Immature natural killer cell (primary cell): ENCODE data around the gene CFAP70. TPM values are rescaled to one million over a fixed set of nuclear protein-coding genes. Genes with fewer than 3 reads are reported as not detected.
"Not testable (repeated sequence)": the region's sequence is repeated elsewhere in the genome, so short reads cannot be mapped to it uniquely, and the experiment has no call there.

ENCODE experiments used
- DNase-seq, 3 donors: peaks; one replicate each; pipeline ENCODE4 v3.0.0; 2022; ENCODE audit warnings: mixed read lengths in 1 of 3
- H3K27ac Mint-ChIP-seq, 6 donors: one replicate each; pipeline ENCODE4 v1.8.0; 2020; ENCODE audit warnings: mixed read lengths in 6 of 6, mild to moderate bottlenecking in 5 of 6, inconsistent platforms in 4 of 6, moderate library complexity in 3 of 6
- H3K27me3 Mint-ChIP-seq, 3 donors: one replicate each; pipeline ENCODE4 v1.8.0; 2020 to 2021; ENCODE audit warnings: low read depth in 3 of 3, mild to moderate bottlenecking in 3 of 3, mixed read lengths in 3 of 3, moderate library complexity in 3 of 3, inconsistent platforms in 1 of 3
- H3K36me3 Mint-ChIP-seq, 3 donors: one replicate each; pipeline ENCODE4 v1.8.0; 2020; ENCODE audit warnings: mixed read lengths in 3 of 3, inconsistent platforms in 2 of 3, mild to moderate bottlenecking in 2 of 3
- H3K4me1 Mint-ChIP-seq, 2 donors: one replicate each; pipeline ENCODE4 v1.8.0; 2020; ENCODE audit warnings: inconsistent platforms in 2 of 2, mild to moderate bottlenecking in 2 of 2, mixed read lengths in 2 of 2, moderate library complexity in 1 of 2
- H3K4me3 Mint-ChIP-seq, 5 donors: one replicate each; pipeline ENCODE4 v1.8.0; 2020; ENCODE audit warnings: mild to moderate bottlenecking in 5 of 5, mixed read lengths in 5 of 5, inconsistent platforms in 3 of 5, moderate library complexity in 3 of 5
- H3K9me3 Mint-ChIP-seq, 6 donors: one replicate each; pipeline ENCODE4 v1.8.0; 2020; ENCODE audit warnings: mild to moderate bottlenecking in 6 of 6, mixed read lengths in 6 of 6, inconsistent platforms in 4 of 6, moderate library complexity in 3 of 6
- polyA plus RNA-seq, 3 donors: library from polyadenylated mRNA; unstranded; fragments of 300-500 nt; fragmentation: Illumina TruSeq; gene quantifications; one replicate each; pipeline ENCODE4 v1.2.3, GENCODE V29; 2021

CFAP70 gene
- polyA plus RNA-seq, 3 donors from 2014 or later, result 0.16 TPM; not detected in 2

DNA sequence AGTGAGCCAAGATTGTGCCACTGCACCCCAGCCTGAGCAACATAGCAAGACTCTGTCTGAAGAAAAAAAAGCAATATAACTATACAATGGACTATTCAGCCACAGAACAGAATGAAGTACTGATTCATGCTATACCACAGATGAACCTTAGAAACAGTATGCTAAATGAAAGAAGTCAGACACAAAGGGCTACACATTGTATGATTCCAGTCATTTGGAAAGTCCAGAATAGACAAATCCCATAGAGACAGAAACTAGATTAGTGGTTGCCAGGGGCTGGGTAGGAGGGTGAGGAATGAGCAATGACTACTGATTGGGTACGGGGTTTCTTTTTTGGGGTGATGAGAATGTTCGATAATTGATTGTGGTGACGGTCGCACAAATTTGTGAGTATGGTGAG, 9.6 kb upstream of the CFAP70 start:
- no peak for DNase-seq
- Mint-ChIP-seq H3K4me3 (no peak overlapping the region), H3K4me1 (peaks cover 0 to 6% of the 10 kb centered on the region in 2 donors), H3K27me3 (peaks cover 0 to 2% (median 0%) of the 10 kb centered on the region in 3 donors), H3K9me3 (no peaks in the 10 kb centered on the region), H3K36me3 (peaks cover 8 to 37% (median 29%) of the 10 kb centered on the region in 3 donors), H3K27ac (no peak overlapping the region)

DNA sequence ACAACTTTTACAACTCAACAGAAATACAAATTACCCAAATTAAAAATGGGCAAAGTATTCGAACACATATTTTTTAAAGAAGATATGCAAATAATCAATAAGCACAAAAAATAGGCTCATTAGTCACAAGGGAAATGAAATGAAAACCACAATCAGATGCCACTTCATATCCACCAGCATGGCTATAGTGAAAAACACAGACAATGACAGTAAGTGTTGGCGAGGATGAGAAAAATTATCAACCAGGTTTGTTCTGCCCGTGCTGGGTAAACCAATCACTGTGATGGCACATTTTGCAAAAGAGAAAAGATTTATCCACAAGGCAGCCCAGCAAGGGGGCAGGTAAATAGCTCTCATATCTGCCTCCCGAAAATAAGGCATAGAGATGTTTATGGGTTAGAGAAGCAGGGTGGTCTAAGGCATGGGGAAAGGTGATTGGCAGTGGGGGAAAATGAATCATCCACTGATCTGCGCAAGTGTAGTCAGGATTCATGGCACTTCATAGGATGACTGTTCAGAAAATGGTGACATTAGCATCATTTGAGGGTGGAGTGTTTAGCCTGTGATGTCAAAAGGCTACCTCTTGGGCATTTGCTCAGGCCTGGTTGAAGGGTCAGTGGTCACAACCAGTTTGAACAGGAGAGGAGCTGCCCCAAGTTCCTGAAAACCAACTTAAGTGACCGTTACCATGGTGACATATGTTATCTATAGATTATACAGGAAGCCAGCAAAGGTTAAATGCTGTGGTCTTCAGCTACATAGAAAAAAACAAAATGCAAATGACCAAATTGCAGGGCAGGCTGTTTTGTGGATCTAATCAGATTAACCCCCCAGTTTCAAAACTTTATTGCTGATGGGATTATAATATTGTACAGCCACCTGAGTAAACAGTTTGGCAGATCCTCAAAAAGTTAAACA, 8.0 kb upstream of the CFAP70 start:
- no peaks in the 10 kb centered on the region for H3K9me3 Mint-ChIP-seq
- H3K27me3 Mint-ChIP-seq, result peaks cover 0 to 2% (median 0%) of the 10 kb centered on the region in 3 donors
- peaks cover 0 to 6% of the 10 kb centered on the region in 2 donors for H3K4me1 Mint-ChIP-seq
- no peak overlapping the region for H3K4me3 Mint-ChIP-seq
- peak overlapping the region in 1 of 6 donors; percentile 43 for H3K27ac Mint-ChIP-seq
- peaks cover 8 to 32% (median 26%) of the 10 kb centered on the region in 3 donors for H3K36me3 Mint-ChIP-seq
- no peak for DNase-seq

DNA sequence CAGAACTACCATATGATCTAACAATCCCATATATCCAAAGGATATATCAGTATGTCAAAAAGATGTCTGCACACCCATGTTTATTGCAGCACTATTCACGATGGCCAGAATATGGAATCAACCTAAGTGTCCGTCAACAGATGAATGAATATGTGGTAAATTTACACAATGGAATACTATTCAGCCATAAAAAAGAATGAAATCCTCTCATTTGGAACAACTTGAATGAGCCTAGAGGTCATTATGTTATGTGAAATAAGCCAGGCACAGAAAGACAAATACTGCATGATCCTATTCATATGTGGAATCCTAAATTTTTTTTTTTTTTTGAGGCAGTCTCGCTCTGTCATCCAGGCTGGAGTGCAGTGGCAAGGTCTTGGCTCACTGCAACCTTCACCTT, 6.3 kb upstream of the CFAP70 start:
- DNase-seq, result no peak
- no peaks in the 10 kb centered on the region for H3K9me3 Mint-ChIP-seq
- H3K27me3 Mint-ChIP-seq, result peaks cover 0 to 2% (median 0%) of the 10 kb centered on the region in 3 donors
- no peak overlapping the region for H3K27ac Mint-ChIP-seq
- H3K4me1 Mint-ChIP-seq, result peaks cover 0 to 6% of the 10 kb centered on the region in 2 donors
- no peak overlapping the region for H3K4me3 Mint-ChIP-seq
- peaks cover 5 to 22% (median 18%) of the 10 kb centered on the region in 3 donors for H3K36me3 Mint-ChIP-seq

DNA sequence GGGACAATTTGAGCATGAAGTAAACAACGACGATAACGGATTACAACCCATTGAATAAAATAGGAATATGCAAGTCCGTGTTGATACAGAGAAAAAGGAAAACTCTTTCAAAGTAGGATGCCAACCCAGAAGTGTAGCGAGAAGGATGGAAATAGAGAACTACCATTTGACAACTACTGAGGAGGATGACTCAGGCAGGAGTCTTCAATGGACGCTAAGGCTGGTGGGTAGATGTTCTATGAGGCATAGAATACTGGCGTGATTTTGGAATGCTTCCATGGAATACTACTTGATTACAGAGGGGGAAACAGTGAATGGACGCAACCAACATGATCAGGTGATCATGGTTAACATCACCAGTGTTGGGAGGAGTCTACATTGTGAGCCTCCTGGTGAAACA, 828 bp upstream of the CFAP70 start:
- Mint-ChIP-seq H3K36me3 (no peaks in the 10 kb centered on the region), H3K4me3 (peak overlapping the region in 2 of 5 donors; percentile 97 to 99), H3K27me3 (peaks cover 0 to 10% (median 7%) of the 10 kb centered on the region in 3 donors), H3K9me3 (no peaks in the 10 kb centered on the region), H3K27ac (no peak overlapping the region), H3K4me1 (peaks cover 13 to 17% of the 10 kb centered on the region in 2 donors)
- no peak for DNase-seq

DNA sequence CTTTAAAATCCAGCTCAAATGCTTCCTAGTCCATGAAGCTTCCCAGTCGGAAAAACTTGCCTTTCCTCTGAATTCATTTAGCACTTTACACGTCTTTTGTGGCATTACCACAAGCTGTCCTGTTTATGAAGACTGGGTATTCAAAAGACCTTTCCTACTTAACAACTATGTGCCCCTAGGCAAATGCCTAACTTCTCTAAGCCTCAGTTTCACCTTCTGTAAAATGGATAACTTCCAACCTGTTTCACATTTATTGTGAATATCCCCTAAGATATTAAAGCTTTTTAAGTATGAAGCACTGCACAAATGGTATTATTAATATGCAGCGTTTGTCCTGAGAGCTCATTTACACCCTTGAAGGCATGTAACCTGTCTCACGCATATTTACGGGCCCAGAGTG, 843 bp downstream of the CFAP70 start:
- no peak for DNase-seq
- Mint-ChIP-seq H3K27me3 (peaks cover 0 to 10% (median 7%) of the 10 kb centered on the region in 3 donors), H3K4me3 (peak overlapping the region; percentile 95 to 99 (median 97)), H3K9me3 (no peaks in the 10 kb centered on the region), H3K36me3 (no peaks in the 10 kb centered on the region), H3K4me1 (peaks cover 13 to 17% of the 10 kb centered on the region in 2 donors), H3K27ac (peak overlapping the region; percentile 90 to 98 (median 95))

DNA sequence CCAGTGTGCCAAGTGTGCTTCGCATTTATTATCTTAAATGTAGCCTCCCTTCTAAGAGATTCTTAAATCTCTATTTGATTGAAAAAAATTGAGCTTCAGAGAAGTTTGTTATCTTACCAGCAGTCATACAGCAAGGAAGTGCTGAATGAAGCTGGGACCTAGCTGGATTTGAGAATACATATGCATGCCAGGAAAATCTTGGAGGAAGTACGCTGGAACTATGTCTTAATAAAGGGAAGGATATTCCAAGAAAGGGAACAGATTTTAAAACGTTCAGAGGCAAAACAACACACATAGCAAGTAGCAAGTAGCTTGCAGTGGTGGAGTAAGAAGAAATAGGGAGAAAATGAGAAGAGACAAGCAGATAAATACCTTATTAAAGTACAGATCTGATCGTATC, 1.5 kb downstream of the CFAP70 start:
- H3K27ac Mint-ChIP-seq, result peak overlapping the region in 2 of 6 donors; percentile 7 to 98
- no peak for DNase-seq
- H3K27me3 Mint-ChIP-seq, result peaks cover 0 to 10% (median 7%) of the 10 kb centered on the region in 3 donors
- no peaks in the 10 kb centered on the region for H3K36me3 Mint-ChIP-seq
- H3K4me1 Mint-ChIP-seq, result peaks cover 13 to 17% of the 10 kb centered on the region in 2 donors
- no peaks in the 10 kb centered on the region for H3K9me3 Mint-ChIP-seq
- H3K4me3 Mint-ChIP-seq, result peak overlapping the region in 4 of 5 donors; percentile 95 to 99 (median 98)

DNA sequence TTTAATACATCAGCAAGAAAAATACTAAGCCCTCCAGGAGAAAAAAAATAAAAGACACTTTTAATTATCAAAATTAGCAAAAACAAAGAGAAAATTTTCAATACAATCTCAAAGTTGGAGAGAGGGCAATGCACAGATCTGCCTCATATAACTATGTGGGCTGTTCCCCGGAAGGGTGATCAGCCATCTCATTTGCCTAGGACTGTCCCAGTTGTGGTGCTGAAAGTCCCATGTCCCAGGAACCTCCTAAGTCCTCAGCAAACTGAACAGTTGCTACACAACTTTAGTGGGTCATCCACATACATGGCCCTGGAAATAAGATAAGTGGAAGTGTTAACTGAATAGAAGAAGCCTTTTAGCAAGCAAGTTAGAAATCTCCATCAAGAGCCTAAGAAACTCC, 14.4 kb downstream of the CFAP70 start:
- DNase-seq, result no peak
- peaks cover 0 to 2% (median 0%) of the 10 kb centered on the region in 3 donors for H3K27me3 Mint-ChIP-seq
- H3K4me1 Mint-ChIP-seq, result no peaks in the 10 kb centered on the region
- no peak overlapping the region for H3K27ac Mint-ChIP-seq
- H3K4me3 Mint-ChIP-seq, result no peak overlapping the region
- H3K36me3 Mint-ChIP-seq, result no peaks in the 10 kb centered on the region
- H3K9me3 Mint-ChIP-seq, result no peaks in the 10 kb centered on the region

DNA sequence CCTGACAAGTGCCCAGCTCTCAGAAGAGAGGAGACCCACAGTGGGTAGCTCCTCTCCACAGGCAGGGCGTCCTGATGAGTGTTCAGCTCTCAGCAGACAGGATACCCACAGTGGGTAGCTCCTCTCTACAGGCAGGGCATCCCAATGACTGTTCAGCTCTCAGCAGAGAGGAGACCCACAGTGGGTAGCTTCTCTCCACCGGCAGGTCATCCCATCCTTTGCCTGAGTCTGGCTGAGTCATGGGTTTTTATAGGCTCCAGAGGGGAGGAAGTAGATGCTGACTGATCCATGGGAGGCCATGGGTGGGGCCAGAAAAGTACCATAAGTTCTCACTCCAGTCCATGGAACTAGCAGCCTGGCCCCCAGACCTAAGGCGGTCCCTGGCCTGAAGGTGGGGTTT, 18.5 kb downstream of the CFAP70 start:
- Mint-ChIP-seq H3K9me3 (no peaks in the 10 kb centered on the region), H3K4me1 (no peaks in the 10 kb centered on the region), H3K27ac (no peak overlapping the region), H3K4me3 (no peak overlapping the region), H3K27me3 (peaks cover 0 to 4% (median 0%) of the 10 kb centered on the region in 3 donors), H3K36me3 (no peaks in the 10 kb centered on the region)
- no peak for DNase-seq

DNA sequence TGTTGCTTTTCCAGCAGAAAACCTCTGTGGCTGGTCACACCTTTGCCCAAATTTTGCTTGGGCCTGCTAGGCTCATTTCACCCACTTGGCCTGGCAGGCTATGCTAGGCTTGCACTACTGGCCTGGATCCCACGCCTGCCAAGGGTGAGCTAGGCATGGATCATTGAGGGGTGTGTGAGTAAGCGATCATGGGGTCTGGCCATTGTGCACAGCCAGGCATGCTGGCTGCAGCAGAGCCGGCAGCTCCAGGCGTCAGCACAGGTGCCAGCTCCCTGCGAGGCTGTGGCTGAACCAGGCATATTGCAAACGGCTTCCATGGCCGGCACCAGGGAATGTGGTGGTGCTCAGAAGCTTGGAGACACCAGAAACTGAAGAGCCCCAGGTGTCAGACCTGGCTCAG, 19.2 kb downstream of the CFAP70 start:
- Mint-ChIP-seq H3K9me3 (no peaks in the 10 kb centered on the region), H3K27me3 (peaks cover 0 to 7% (median 0%) of the 10 kb centered on the region in 3 donors), H3K4me1 (no peaks in the 10 kb centered on the region), H3K4me3 (no peak overlapping the region), H3K36me3 (no peaks in the 10 kb centered on the region), H3K27ac (no peak overlapping the region)
- DNase-seq, result no peak

DNA sequence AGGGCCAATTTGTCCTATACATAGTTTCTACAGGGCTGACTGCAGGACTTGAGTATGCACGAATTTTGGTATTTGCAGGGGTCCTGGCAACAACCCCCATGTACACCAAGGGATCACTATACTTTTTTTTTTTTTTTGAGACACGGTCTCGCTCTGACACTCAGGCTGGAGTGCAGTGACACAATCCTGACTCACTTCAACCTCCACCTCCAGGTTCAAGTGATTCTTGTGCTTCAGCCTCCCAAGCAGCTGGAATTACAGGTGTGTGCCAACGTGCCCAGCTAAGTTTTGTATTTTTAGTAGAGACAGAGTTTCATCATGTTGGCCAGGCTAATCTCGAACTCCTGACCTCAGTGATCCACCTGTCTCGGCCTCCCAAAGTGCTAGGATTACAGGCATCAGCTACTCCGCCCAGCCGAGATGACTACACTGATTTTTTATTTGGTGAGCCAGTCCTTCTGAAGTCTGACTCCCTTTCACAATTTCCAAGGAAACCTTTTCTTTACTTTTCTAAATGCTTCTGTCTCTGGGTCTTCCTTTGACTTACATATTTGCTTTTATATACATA, 19.8 kb downstream of the CFAP70 start:
- Mint-ChIP-seq H3K27me3 (peaks cover 0 to 7% (median 2%) of the 10 kb centered on the region in 3 donors), H3K4me3 (no peak overlapping the region), H3K9me3 (no peaks in the 10 kb centered on the region), H3K27ac (no peak overlapping the region), H3K4me1 (no peaks in the 10 kb centered on the region), H3K36me3 (no peaks in the 10 kb centered on the region)
- no peak for DNase-seq

DNA sequence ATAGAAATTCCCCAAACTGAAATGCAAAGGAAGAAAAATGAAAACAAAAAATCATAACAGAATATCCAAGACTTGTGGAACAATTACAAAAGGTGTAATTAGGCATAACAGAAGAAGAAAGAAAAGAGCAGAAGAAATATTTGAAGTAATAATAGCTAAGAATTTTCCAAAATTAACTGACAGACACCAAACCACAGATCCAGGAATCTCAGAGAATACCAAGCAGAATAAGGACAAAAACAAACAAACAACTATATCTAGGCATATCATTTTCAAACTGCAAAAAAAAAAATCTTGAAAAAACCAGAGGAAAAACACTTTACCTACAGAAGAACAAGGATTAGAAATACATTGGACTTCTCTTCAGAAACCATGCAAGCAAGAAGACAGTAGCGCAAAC, 25.5 kb downstream of the CFAP70 start:
- Mint-ChIP-seq H3K4me3 (no peak overlapping the region), H3K9me3 (no peaks in the 10 kb centered on the region), H3K4me1 (no peaks in the 10 kb centered on the region), H3K36me3 (no peaks in the 10 kb centered on the region), H3K27ac (no peak overlapping the region), H3K27me3 (peaks cover 0 to 5% (median 2%) of the 10 kb centered on the region in 3 donors)
- DNase-seq, result no peak

DNA sequence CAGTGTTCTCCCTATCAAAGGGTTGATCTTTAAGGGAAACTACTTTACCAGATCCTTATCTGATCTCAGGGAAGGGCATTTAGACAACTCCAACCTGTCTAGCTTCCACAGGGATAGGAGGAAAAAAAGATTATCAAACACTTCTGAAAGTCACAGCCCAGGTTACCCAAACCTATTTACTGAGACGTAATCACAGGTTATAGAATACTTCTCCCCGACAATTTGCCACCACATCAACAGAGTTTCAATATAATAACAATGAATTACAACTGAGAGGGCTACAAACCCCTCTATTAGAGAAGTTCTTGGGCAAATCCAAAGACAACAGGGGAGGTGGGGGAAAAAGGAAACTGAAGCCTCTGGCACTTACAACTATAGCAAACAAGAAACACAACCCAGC, 26.3 kb downstream of the CFAP70 start:
- no peak overlapping the region for H3K4me3 Mint-ChIP-seq
- no peak for DNase-seq
- H3K27me3 Mint-ChIP-seq, result peaks cover 0 to 5% (median 2%) of the 10 kb centered on the region in 3 donors
- H3K9me3 Mint-ChIP-seq, result no peaks in the 10 kb centered on the region
- no peak overlapping the region for H3K27ac Mint-ChIP-seq
- H3K36me3 Mint-ChIP-seq, result no peaks in the 10 kb centered on the region
- no peaks in the 10 kb centered on the region for H3K4me1 Mint-ChIP-seq

DNA sequence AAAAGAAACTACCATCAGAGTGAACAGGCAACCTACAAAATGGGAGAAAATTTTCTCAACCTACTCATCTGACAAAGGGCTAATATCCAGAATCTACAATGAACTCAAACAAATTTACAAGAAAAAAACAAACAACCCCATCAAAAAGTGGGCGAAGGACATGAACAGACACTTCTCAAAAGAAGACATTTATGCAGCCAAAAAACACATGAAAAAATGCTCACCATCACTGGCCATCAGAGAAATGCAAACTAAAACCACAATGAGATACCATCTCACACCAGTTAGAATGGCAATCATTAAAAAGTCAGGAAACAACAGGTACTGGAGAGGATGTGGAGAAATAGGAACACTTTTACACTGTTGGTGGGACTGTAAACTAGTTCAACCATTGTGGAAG, 30.1 kb downstream of the CFAP70 start:
- DNase-seq, H3K4me1 Mint-ChIP-seq, H3K36me3 Mint-ChIP-seq, H3K27ac Mint-ChIP-seq, H3K9me3 Mint-ChIP-seq, H3K4me3 Mint-ChIP-seq, H3K27me3 Mint-ChIP-seq: not testable (repeated sequence)

DNA sequence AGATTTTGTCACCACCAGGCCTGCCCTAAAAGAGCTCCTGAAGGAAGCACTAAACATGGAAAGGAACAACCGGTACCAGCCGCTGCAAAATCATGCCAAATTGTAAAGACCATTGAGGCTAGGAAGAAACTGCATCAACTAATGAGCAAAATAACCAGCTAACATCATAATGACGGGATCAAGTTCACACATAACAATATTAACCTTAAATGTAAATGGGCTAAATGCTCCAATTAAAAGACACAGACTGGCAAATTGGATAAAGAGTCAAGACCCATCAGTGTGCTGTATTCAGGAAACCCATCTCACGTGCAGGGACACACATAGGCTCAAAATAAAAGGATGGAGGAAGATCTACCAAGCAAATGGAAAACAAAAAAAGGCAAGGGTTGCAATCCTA, 33.4 kb downstream of the CFAP70 start:
- not testable (repeated sequence) for H3K36me3 Mint-ChIP-seq, DNase-seq, H3K9me3 Mint-ChIP-seq, H3K27me3 Mint-ChIP-seq, H3K4me3 Mint-ChIP-seq, H3K4me1 Mint-ChIP-seq, H3K27ac Mint-ChIP-seq
